Prostate gland (tissue), 2 donors: ENCODE data around the gene LRIG2. TPM values are rescaled to one million over a fixed set of nuclear protein-coding genes. Genes with fewer than 3 reads are reported as not detected.

Source experiments
- DNase-seq: peaks from one replicate; pipeline ENCODE4 v3.0.0-alpha.2; 2019; ENCODE audit warnings: low spot score
- H3K27ac ChIP-seq, 2 donors: fragments of 200-600 bp; sonication (generic); 2 replicates each; pipeline ENCODE4 v1.5.1; 2017 to 2019
- H3K27me3 ChIP-seq: fragments of 200-600 bp; sonication (generic); replicated peaks from 2 replicates; pipeline ENCODE4 v1.5.1; 2019; ENCODE audit not compliant: insufficient read depth
- H3K36me3 ChIP-seq, 2 donors: fragments of 200-600 bp; sonication (generic); 1 replicate in 1 of 2; 2 replicates in 1 of 2; pipeline versions ENCODE4 v1.5.1 to v1.8.1; 2017 to 2019
- H3K4me1 ChIP-seq: fragments of 200-600 bp; sonication (generic); replicated peaks from 2 replicates; pipeline ENCODE4 v1.5.1; 2019
- H3K4me3 ChIP-seq, 2 donors: fragments of 200-600 bp; sonication (generic); 2 replicates each; pipeline ENCODE4 v1.5.1; 2017 to 2019
- H3K9me3 ChIP-seq: fragments of 200-600 bp; sonication (generic); 2 replicates; pipeline ENCODE4 v1.5.1; 2017
- POLR2A ChIP-seq: fragments of 450-650 bp; IDR thresholded peaks from one replicate; pipeline ENCODE4 v1.6.1; 2016; ENCODE audit warnings: antibody characterized with exemption, mild to moderate bottlenecking
- POLR2AphosphoS5 ChIP-seq: sonication (generic); formaldehyde crosslinking; IDR thresholded peaks from one replicate; pipeline ENCODE4 v1.6.1; 2017; ENCODE audit warnings: antibody characterized with exemption
- WGBS: methylation state at CpG from one replicate; pipeline ENCODE4 v1.1.5; 2018; 5-methylcytosine and 5-hydroxymethylcytosine counted together
- intact Hi-C: fragments of 100-400 bp; cut with DNase I; formaldehyde crosslinking; loops from one replicate; pipeline ENCODE4 v1.14.2; 2022
- total RNA-seq, 2 donors: library from RNA; depleted of rRNA; stranded (reverse); fragments of >200 nt; gene quantifications; one replicate each; pipeline ENCODE4 v1.1.0, GENCODE V29; 2016
- TF ChIP-seq, protein P1 (sequence below), 4 experiments: fragments of 200-600 bp in 2 of 4; fragments of 450-650 bp in 2 of 4; sonication (generic) in 2 of 4; IDR thresholded peaks; 1 replicate in 3 of 4; 2 replicates in 1 of 4; pipeline ENCODE4 v1.5.1; 2016 to 2019; ENCODE audit warnings: antibody characterized with exemption in 4 of 4, mild to moderate bottlenecking in 2 of 4, moderate library complexity in 2 of 4

Gene LRIG2
- total RNA-seq, 2 donors from 2014 or later, result 20.8 to 26.6 TPM

DNA sequence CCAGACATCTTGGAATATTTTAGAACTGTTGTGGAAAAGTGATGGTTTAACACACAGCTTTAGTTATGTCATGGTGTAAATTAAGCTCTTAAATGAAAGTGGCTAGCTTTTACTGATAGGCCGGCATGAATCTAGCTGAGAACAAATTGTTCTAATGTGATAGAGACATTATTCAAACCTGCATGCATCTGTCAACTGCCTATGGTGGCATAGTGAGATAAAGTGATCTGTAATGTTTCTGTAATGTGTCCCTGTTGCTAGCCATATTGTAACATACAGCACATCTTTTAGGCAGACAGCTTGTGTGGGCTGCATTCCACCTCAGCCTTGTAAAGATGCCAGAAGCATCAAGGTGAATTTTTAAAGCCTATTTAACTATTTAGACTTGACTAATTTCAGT is 16.0 kb downstream of the LRIG2 start:
- no peak for DNase-seq
- Histone ChIP-seq H3K27ac (no peak overlapping the region), H3K4me3 (no peak overlapping the region), H3K4me1 (no peaks in the 10 kb centered on the region), H3K36me3 (no peaks in the 10 kb centered on the region), H3K27me3 (no peaks in the 10 kb centered on the region), H3K9me3 (no peaks in the 10 kb centered on the region)
- intact Hi-C loops, result no loop called here
- TF ChIP-seq POLR2A, result no peak
- TF ChIP-seq POLR2AphosphoS5, result no peak
- TF ChIP-seq, protein P1, sequence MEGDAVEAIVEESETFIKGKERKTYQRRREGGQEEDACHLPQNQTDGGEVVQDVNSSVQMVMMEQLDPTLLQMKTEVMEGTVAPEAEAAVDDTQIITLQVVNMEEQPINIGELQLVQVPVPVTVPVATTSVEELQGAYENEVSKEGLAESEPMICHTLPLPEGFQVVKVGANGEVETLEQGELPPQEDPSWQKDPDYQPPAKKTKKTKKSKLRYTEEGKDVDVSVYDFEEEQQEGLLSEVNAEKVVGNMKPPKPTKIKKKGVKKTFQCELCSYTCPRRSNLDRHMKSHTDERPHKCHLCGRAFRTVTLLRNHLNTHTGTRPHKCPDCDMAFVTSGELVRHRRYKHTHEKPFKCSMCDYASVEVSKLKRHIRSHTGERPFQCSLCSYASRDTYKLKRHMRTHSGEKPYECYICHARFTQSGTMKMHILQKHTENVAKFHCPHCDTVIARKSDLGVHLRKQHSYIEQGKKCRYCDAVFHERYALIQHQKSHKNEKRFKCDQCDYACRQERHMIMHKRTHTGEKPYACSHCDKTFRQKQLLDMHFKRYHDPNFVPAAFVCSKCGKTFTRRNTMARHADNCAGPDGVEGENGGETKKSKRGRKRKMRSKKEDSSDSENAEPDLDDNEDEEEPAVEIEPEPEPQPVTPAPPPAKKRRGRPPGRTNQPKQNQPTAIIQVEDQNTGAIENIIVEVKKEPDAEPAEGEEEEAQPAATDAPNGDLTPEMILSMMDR (IDR thresholded peaks at IDR 0.05), result no peak
- WGBS, result 32% methylated on average over 1 of the region's 1 CpG

DNA sequence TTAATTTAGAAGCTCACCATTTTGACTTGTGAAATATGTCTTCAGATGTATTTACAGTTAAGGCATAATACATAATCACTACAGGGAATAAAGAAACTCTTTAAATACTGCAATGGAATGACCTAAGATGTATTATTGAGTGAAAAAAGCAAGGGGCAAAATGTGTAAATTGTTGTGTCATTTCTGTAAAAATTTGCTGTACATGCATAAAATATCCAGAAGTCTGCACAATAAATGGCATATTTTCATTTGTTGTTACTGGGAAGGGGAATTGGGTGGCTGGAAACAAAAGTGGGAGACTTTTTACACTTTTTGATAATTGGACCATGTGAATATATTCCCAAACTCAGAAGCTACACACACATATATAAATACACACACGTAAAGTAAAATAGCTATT is 17.1 kb downstream of the LRIG2 start:
- intact Hi-C loops, result no loop called here
- Histone ChIP-seq H3K36me3 (no peaks in the 10 kb centered on the region), H3K4me1 (no peaks in the 10 kb centered on the region), H3K9me3 (no peaks in the 10 kb centered on the region), H3K27me3 (no peaks in the 10 kb centered on the region), H3K27ac (no peak overlapping the region), H3K4me3 (no peak overlapping the region)
- no peak for DNase-seq
- TF ChIP-seq POLR2A, result no peak
- no peak for TF ChIP-seq POLR2AphosphoS5
- TF ChIP-seq, protein P1 (IDR thresholded peaks at IDR 0.05), result no peak
- WGBS, result 97% methylated on average over 1 of the region's 1 CpG

DNA sequence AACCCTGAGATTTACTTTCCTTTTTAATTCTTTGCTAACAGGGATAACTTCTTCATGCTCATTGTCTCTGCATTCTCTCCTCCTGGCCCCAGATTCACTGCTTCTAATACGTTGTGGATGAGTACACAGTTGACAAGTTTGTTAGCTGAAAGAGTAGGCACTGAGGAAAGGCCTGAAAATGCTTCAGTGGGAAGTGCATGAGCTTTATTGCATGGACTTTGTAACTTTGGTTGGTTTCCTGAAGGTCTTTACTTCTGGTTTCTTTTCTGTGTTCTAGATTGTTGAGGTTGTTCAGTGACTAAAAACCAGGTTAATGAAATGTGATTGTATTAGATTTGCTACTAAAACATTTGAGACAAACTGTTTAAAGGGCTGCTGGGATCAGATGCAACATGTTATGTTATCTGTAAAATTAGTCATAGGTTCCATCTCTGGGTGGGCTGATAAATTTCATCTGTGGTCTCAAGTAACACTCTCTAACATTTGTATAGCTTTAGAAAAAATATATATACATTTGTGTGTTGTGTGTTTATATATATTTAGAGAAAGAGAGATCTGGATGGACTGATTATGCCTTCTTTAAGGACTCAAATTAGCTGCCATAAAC is 19.1 kb downstream of the LRIG2 start:
- H3K4me1 ChIP-seq, result no peaks in the 10 kb centered on the region
- no peak overlapping the region for H3K4me3 ChIP-seq
- H3K27ac ChIP-seq, result no peak overlapping the region
- no peaks in the 10 kb centered on the region for H3K27me3 ChIP-seq
- H3K9me3 ChIP-seq, result no peaks in the 10 kb centered on the region
- intact Hi-C loops, result no loop called here
- TF ChIP-seq, protein P1 (IDR thresholded peaks at IDR 0.05), result no peak
- TF ChIP-seq POLR2AphosphoS5 (no peak), POLR2A (no peak)
- H3K36me3 ChIP-seq, result peaks cover 0 to 7% of the 10 kb centered on the region in 2 donors
- no peak for DNase-seq
- 67% methylated on average over 1 of the region's 1 CpG for WGBS

DNA sequence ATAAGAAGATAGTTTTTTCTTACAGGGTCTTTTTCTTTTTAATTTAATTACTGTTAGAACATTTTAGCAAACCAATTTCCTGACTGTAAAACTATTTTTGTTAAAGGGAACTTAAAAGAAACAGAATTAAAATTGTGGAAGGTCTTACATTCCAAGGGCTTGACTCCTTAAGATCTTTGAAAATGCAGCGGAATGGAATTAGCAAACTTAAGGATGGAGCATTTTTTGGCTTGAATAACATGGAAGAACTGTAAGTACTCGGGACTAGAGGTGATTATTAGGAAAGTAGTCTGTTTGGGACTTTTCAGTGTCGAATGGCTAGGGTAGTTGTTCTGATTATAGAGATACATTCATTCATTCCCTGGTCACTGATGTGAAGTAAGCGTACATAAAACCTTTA is 21.5 kb downstream of the LRIG2 start:
- no peak overlapping the region for H3K27ac ChIP-seq
- no peaks in the 10 kb centered on the region for H3K9me3 ChIP-seq
- intact Hi-C loops, result no loop called here
- peaks cover 4 to 7% of the 10 kb centered on the region in 2 donors for H3K36me3 ChIP-seq
- 91% methylated on average over 4 of the region's 4 CpGs for WGBS
- no peak overlapping the region for H3K4me3 ChIP-seq
- no peaks in the 10 kb centered on the region for H3K27me3 ChIP-seq
- TF ChIP-seq, protein P1 (IDR thresholded peaks at IDR 0.05), result no peak
- TF ChIP-seq POLR2A (no peak), POLR2AphosphoS5 (no peak)
- H3K4me1 ChIP-seq, result no peaks in the 10 kb centered on the region
- no peak for DNase-seq

DNA sequence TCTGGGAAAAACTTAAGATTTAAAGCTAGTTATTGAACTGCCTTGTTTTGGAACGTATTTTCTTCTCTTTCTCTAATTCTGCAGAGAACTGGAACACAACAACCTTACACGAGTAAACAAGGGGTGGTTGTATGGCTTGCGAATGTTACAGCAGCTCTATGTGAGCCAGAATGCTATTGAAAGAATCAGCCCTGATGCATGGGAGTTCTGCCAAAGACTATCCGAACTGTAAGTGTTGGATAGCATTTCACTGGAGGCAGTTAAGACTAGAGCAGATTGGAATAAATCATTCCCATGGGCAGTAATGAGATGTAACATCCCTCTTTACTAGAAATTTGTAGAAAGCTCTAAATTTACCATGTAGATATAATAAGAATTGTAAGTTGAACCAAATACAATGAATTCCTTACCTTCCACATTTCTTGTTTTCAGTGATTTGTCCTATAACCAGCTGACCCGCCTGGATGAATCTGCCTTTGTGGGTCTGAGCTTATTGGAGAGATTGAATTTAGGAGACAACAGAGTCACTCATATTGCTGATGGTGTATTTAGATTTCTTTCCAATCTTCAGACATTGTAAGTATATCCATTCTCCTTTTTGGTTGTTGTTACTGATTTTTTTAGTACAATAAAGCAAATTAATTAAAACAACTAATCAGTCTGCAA is 22.9 kb downstream of the LRIG2 start:
- no peak overlapping the region for H3K4me3 ChIP-seq
- no peaks in the 10 kb centered on the region for H3K9me3 ChIP-seq
- intact Hi-C loops, result no loop called here
- no peak for DNase-seq
- H3K4me1 ChIP-seq, result no peaks in the 10 kb centered on the region
- H3K27me3 ChIP-seq, result no peaks in the 10 kb centered on the region
- 60% methylated on average over 5 of the region's 5 CpGs for whole genome bisulfite sequencing
- H3K27ac ChIP-seq, result no peak overlapping the region
- TF ChIP-seq POLR2A, result no peak
- no peak for TF ChIP-seq POLR2AphosphoS5
- TF ChIP-seq, protein P1 (IDR thresholded peaks at IDR 0.05), result no peak
- peaks cover 4 to 7% of the 10 kb centered on the region in 2 donors for H3K36me3 ChIP-seq
